SU-DHL-6 (cell line): ENCODE measurements around the gene WDR93.

ENCODE experiments used
- CTCF ChIP-seq: fragments of 200-600 bp; sonication (generic); IDR thresholded peaks from one replicate; pipeline ENCODE4 v1.5.1; 2017; ENCODE audit warnings: antibody characterized with exemption, mild to moderate bottlenecking, low read length, moderate library complexity; ENCODE audit not compliant: insufficient read depth, poor library complexity, severe bottlenecking
- EZH2phosphoT487 ChIP-seq: fragments of 200-600 bp; sonication (generic), shearing (Covaris generic); conservative IDR thresholded peaks from 2 replicates; pipeline ENCODE4 v1.6.1; 2018; ENCODE audit warnings: mild to moderate bottlenecking, antibody characterized with exemption, low read length, moderate library complexity, mixed read lengths

GRCh38 chr15:89646416-89647141 is 44.0 kb upstream of the WDR93 start:
- TF ChIP-seq CTCF, result no peak
- no peak for TF ChIP-seq EZH2phosphoT487
